RPMI8226 (cell line): ENCODE measurements around the gene ANXA3.

ENCODE experiments used
- DNase-seq: peaks from one replicate; pipeline ENCODE4 v3.0.0-alpha.2; 2015

Gene ANXA3

GRCh38 chr4:78613522-78614321 lies 62.2 kb downstream of the ANXA3 start:
- DNase-seq: peak; percentile 25

- DNase-seq: no peak
Observed at GRCh38 chr4:78616046-78616498, 64.5 kb downstream of the ANXA3 start.

DNA sequence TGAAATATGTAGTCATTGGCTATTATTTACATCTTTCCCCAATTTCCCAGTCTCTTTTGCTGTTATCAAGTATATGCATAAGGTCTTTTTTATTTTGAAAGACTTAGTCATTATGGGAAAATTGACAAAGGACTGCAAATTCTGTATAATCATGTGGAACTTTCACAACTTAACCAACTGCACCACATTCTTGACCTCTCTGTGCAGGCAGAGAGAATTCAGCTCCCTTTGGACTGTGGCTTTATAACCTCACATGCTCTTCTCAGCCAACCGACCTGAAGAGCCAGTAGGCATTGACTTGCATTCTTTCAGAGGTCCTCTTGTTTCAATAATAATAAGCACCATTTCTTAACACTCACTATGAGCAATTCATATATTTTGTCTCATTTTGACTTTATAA lies 66.9 kb downstream of the ANXA3 start:
- no peak for DNase-seq

- no peak for DNase-seq
Observed at GRCh38 chr4:78621395-78621794, 69.8 kb downstream of the ANXA3 start.

GRCh38 chr4:78622253-78622979 lies 70.8 kb downstream of the ANXA3 start:
- no peak for DNase-seq

- no peak for DNase-seq
Observed at GRCh38 chr4:78624048-78624447, 72.5 kb downstream of the ANXA3 start.

- no peak for DNase-seq
Observed at GRCh38 chr4:78625073-78625472, 73.5 kb downstream of the ANXA3 start.

GRCh38 chr4:78627046-78627965 lies 75.7 kb downstream of the ANXA3 start:
- peak; percentile 67 for DNase-seq

DNA sequence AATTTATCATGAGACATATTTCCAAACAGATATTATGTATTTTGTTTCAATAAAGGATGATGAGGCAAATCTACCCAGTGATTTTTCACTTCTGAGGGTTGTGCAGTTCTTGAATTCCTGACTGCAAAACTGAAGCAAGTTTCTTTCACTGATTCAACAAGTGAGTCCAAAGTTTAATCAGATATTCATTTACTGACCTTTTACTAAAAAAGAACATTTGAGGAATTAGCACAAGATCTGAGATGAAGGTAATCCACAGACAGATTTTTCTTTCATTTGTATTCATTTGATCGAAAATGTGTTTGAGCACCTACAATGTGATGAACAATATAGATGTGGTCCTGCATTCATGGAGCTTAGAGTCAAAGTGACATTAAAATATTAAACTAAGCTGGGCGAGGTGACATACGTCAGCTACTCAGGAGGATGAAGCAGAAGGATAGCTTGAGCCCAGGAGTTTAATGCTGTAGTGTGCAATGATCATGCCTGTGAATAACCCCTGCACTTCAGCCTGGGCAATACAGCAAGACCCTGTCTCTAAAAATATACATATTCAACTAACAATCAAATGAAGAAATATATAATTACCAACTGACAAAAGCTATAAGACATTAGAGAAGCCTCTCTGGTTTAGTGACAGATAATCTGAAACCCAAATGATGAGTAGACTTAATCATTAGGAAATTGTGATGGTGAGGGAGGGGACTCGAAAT lies 76.6 kb downstream of the ANXA3 start:
- DNase-seq: no peak

DNA sequence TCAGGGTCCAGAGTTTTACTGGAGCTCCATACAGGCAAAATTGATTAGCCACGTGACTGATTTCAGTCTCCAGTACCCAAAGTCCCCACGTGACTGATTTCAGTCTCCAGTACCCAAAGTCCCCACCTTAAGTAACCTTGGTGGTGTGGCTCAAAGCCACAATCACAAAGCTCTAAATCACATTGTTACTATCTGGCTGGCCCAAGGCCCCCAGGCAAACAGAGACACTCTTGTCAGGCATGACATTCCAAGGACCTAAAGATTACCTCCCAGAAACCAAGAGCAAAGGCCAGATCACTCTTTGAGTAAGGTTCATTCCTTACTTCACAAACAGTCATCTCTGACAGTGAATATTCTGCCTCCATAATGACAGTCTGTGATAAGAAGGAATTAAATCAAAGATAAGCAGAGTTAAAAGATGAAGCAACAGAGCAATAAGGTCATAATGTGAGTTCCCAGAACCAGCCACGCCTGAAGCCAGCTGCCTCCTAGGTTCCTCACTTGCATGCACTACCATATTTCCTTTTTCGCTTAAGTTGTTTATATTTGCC lies 78.5 kb downstream of the ANXA3 start:
- DNase-seq: no peak

DNA sequence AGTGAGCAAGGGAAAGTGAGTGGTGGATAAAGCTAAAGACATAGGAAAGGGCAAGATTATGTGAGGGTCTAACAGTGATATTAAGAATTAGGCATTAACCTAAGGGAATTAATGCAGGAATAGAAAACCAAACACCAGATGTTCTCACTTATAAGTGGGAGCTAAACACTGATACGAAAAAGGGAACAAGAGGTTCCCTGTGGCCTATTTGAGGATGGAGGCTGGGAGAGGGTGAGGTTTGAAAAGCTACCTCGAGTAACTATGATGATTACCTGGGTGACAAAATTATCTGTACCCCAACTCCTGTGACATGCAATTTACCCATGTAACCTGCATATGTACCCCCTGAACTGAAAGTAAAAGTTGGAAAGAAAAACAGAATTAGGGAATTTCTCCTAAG lies 79.0 kb downstream of the ANXA3 start:
- DNase-seq: no peak

GRCh38 chr4:78634011-78634664 lies 82.6 kb downstream of the ANXA3 start:
- peak; percentile 23 for DNase-seq

DNA sequence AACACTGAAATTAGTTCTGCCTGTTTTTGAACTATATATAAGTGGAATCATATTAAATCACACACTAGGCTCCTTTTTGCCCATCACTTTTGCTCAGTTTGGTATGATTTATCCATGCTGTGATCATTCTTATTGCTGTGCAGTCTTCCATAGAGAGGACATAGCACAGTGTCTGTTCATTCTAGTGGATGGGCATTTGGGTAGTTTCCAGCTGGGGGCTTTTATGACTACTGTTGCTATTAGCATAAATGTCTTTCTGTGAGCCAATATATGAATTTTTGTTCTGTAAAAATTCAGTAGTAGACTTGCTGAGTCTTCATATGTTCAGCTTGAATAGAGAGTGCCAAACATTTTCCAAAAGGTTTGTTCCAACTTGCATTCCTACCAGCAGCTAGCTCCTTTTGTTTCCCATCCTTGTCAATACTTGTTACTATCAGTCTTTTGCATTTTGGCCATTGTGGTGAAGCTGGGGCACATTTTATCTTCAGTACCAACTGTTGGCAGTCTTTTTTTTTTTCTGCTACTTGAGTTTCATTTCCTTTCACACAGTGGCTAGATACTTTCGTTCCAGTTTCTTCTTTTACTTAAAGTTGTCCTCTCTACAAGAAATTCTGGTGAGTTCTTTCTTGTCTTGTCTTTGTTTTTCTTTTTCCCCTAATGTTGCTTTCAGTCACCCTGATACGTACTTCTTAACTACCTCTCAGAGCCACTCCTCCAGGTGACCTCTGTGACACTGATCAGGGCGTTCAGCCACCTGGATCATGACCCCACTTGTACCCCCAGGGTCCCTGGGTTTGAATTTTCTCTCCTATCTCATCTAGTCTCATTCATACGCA lies 87.0 kb downstream of the ANXA3 start:
- DNase-seq: peak; percentile 34

DNA sequence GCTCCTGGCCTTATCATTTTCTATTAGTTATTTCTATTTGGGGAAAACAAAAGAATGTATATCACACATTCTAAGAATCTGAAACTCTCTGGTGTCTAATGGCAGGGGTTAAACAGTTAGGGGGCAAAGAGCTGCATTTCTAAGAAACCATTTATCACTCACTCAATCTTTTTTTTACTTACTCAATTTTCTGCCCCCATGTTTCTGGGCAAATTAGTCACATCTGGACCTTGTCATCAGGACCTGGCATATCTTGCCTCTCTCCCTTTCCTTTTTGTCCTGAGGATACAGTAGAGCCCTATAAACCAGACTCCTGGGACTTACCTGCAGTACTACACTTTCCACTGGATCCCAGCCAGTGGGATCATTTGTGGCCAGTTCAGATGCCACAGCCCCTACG lies 89.1 kb downstream of the ANXA3 start:
- DNase-seq: no peak

GRCh38 chr4:78642934-78643333 lies 91.4 kb downstream of the ANXA3 start:
- DNase-seq: peak; percentile 61

- DNase-seq: no peak
Observed at GRCh38 chr4:78644063-78644691, 92.6 kb downstream of the ANXA3 start.

GRCh38 chr4:78644744-78645330 lies 93.3 kb downstream of the ANXA3 start:
- DNase-seq: peak; percentile 38

GRCh38 chr4:78645853-78646757 lies 94.5 kb downstream of the ANXA3 start:
- peak; percentile 42 for DNase-seq

- DNase-seq: no peak
Observed at GRCh38 chr4:78647272-78647671, 95.7 kb downstream of the ANXA3 start.
